BJ (cell line): Measurements from ENCODE around the gene MPRIP. TPM values are rescaled to one million over a fixed set of nuclear protein-coding genes. Genes with fewer than 3 reads are reported as not detected.

Source experiments
- CTCF ChIA-PET: fragments of 350-600 bp; formaldehyde crosslinking; extraction: SDS; loops from one replicate; lab custom pipeline; 2021; ENCODE audit warnings: antibody characterized with exemption, inconsistent platforms; lab: Yijun Ruan, JAX
- POLR2A ChIA-PET: fragments of 300-600 bp; sonication (Branson Sonifier 250); formaldehyde crosslinking; extraction: SDS; loops from one replicate; lab custom pipeline; 2021; ENCODE audit warnings: antibody characterized with exemption; lab: Charles Lee
- DNase-seq: peaks from one replicate; pipeline ENCODE4 v3.0.0-alpha.2; 2011; ENCODE audit warnings: low read depth
- H3K27me3 ChIP-seq: 2 replicates; pipeline ENCODE4 v1.6.0; 2011; ENCODE audit warnings: low read length; ENCODE audit not compliant: control insufficient read depth, insufficient read depth
- H3K36me3 ChIP-seq: 2 replicates; pipeline ENCODE4 v1.5.1; 2011; ENCODE audit warnings: low read length; ENCODE audit not compliant: control insufficient read depth, insufficient read depth
- H3K4me3 ChIP-seq: 2 replicates; pipeline ENCODE4 v1.5.1; 2011; ENCODE audit warnings: low read depth, mild to moderate bottlenecking, control low read depth, low read length
- CTCF ChIP-seq: IDR thresholded peaks from 2 replicates; pipeline ENCODE4 v1.5.1; 2011; ENCODE audit warnings: low read depth, mild to moderate bottlenecking, control low read depth, inconsistent platforms, low read length, moderate library complexity; ENCODE audit not compliant: insufficient read depth
- polyA plus RNA-seq: library from polyadenylated mRNA; depleted of rRNA; stranded (reverse); fragments of >200 nt; gene quantifications from 2 replicates; pipeline ENCODE4 v1.2.3, GENCODE V29; 2011

MPRIP gene
- polyA plus RNA-seq, 1 experiment, result 149 TPM

DNA sequence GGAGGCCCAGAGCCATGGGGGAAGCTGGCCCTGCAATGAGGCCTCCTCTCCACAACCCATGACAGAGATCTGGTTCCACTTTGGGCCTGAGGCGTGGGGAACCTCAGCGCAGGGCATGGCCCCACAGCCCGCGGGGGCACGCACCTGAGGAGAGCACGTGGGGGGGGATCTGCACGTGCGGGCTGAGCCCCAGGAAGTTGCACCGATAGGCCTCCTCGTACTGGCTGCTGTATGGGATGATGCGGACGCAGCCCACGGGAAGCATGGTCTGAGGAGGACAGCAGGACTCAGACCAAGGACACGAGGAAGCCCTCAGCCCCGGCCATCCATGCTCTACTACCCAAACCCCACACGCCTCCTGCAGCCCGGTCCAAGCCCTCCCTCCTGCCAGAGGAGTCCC is 174.0 kb downstream of the MPRIP start:
- no peak for DNase-seq
- no peaks in the 10 kb centered on the region for H3K27me3 ChIP-seq
- peaks cover 42% of the 10 kb centered on the region for H3K36me3 ChIP-seq
- no peak overlapping the region for H3K4me3 ChIP-seq
- ChIA-PET CTCF (no interaction called here), POLR2A (no interaction called here)
- TF ChIP-seq CTCF, result no peak

DNA sequence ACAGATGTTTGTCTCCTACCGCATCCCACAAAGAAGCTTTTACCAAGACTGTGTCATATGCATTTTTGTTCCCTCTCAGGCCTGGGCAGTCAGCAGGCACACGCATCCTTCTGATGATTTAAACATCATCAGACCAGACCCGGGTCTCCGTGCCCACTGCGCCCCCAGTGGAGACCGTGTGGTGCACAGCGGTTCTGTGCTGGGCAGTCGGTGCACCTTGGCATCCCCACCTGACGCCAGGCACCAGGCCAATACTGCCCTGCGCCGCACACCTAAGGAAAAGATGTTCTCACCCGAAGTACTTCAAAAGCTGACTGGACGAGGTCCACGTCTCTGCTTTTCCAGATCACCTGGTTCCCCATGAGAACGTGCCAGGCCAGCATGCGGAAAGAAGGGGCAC is 174.5 kb downstream of the MPRIP start:
- no peak for TF ChIP-seq CTCF
- peaks cover 47% of the 10 kb centered on the region for H3K36me3 ChIP-seq
- ChIA-PET POLR2A (no interaction called here), CTCF (no interaction called here)
- H3K4me3 ChIP-seq, result no peak overlapping the region
- no peaks in the 10 kb centered on the region for H3K27me3 ChIP-seq
- DNase-seq, result no peak

DNA sequence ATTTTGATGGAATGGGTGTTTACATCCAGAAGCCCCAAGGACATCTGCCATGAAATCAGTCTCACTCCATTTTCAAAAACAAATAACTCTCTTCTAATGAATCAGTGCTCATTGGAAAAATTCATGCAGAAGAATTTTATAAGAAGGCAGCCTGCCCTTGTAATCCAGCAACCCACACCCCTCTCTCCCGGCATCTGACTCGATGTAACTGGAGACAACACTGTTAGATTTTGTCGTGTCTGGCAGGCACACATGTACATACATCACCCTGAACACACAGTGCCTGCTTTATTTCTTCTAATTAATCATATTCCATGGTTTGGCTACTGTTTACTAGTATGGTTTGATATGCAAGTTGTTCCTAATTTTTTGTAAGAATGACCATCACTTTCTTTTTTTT is 175.7 kb downstream of the MPRIP start:
- no peaks in the 10 kb centered on the region for H3K27me3 ChIP-seq
- POLR2A ChIA-PET, result no interaction called here

DNA sequence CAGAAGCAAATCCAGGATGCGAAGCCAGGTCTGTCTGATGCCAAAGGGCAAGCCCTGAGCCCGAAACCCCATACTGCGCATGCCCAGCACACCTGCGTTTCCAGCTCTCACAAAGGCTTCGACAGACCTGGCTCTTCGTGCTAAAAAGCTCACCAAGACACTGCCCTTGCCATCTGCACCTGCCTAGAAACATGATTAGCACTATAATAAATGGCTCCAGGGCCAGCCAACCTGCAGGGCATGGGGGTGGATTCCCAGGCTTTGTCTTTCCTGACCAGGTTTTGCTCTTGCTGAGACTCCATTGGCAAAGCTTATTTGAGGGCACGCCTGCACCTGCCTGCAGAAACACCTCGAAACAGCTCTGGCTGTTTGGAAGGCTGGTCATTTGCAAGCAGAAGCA is 178.3 kb downstream of the MPRIP start:
- no peak for TF ChIP-seq CTCF
- POLR2A ChIA-PET, result no interaction called here
- Histone ChIP-seq H3K27me3 (no peaks in the 10 kb centered on the region), H3K36me3 (peaks cover 57% of the 10 kb centered on the region), H3K4me3 (no peak overlapping the region)
- DNase-seq, result no peak
- CTCF ChIA-PET, result no interaction called here

More for the DNA sequence above, 175.7 kb downstream of the MPRIP start:
- Histone ChIP-seq H3K4me3 (no peak overlapping the region), H3K36me3 (peaks cover 53% of the 10 kb centered on the region)
- CTCF ChIA-PET, result no interaction called here
- no peak for TF ChIP-seq CTCF
- DNase-seq, result no peak

GRCh38 chr17:17221329-17221728 is 179.1 kb downstream of the MPRIP start:
- Histone ChIP-seq H3K4me3 (no peak overlapping the region), H3K36me3 (peaks cover 52% of the 10 kb centered on the region), H3K27me3 (no peaks in the 10 kb centered on the region)
- no peak for DNase-seq
- POLR2A ChIA-PET, result no interaction called here
- CTCF ChIA-PET, result no interaction called here
- TF ChIP-seq CTCF, result no peak
